ENCODE results near the gene CPNE4. TPM values are rescaled to one million over a fixed set of nuclear protein-coding genes. Genes with fewer than 3 reads are reported as not detected.

CPNE4 gene
- total and polyA plus RNA-seq, 2 donors (not counting 3 experiments of a cell fraction or from before 2014, with no cell fraction given) = not detected

DNA sequence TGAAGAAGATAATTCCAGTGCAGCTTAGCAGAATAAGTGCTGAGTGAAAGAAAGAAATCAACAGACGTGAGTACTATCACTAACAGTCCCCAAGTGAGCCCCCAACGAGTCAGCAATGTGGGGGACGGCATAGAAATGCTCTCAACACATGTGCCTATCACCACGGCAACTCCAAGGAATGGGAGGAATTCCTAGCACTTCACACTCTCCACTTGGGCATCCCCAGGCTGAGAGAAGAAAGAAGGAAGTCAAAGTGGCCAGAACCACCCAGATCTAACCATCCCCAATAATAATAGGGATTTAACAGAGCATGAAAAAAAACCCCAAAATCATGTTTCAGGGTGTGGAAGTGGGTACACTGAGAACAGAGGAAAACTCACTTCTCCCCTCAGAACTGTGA, 29.3 kb upstream of the CPNE4 start:
- no peak overlapping the region for H3K4me3 ChIP-seq (replicated peaks in 1 of 3; ENCODE audit: insufficient read depth in 1 of 3, low read depth in 1 of 3, low read length in 3 of 3)
- intact Hi-C loops (cut with micrococcal nuclease) = no loop called here
- CTCF ChIA-PET = interaction anchor here (1.5 to 1.6 kb wide), 2 partner anchors 27 to 29 kb away, joined by 3 to 5 read pairs; partner anchors contain the start of gene CPNE4
- no peak overlapping the region for H3K9ac ChIP-seq (replicated peaks; ENCODE audit: extremely low read depth, insufficient read depth, low read length)
- DNase-seq (ENCODE audit: low read depth, low spot score) (no peak), FAIRE-seq (no peak)
- H3K9me1 ChIP-seq (replicated peaks; ENCODE audit: control insufficient read depth, extremely low read depth, insufficient read depth, low read length) = no peaks in the 10 kb centered on the region
- no peaks in the 10 kb centered on the region for H3K9me3 ChIP-seq (replicated peaks; ENCODE audit: control insufficient read depth, insufficient read depth, low read length)
- H3K27ac ChIP-seq (ENCODE audit: insufficient read depth, low read depth, low read length) = no peak overlapping the region
- H3K4me1 ChIP-seq (ENCODE audit: control insufficient read depth, extremely low read depth, insufficient read depth, low read length) = no peaks in the 10 kb centered on the region
- TF ChIP-seq, protein P1, sequence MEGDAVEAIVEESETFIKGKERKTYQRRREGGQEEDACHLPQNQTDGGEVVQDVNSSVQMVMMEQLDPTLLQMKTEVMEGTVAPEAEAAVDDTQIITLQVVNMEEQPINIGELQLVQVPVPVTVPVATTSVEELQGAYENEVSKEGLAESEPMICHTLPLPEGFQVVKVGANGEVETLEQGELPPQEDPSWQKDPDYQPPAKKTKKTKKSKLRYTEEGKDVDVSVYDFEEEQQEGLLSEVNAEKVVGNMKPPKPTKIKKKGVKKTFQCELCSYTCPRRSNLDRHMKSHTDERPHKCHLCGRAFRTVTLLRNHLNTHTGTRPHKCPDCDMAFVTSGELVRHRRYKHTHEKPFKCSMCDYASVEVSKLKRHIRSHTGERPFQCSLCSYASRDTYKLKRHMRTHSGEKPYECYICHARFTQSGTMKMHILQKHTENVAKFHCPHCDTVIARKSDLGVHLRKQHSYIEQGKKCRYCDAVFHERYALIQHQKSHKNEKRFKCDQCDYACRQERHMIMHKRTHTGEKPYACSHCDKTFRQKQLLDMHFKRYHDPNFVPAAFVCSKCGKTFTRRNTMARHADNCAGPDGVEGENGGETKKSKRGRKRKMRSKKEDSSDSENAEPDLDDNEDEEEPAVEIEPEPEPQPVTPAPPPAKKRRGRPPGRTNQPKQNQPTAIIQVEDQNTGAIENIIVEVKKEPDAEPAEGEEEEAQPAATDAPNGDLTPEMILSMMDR (IDR thresholded peaks at IDR 0.05; ENCODE audit: extremely low read depth in 1 of 2, insufficient read depth in 1 of 2, low read depth in 1 of 2, low read length in 2 of 2) = no peak
- no peak for TF ChIP-seq FOS (IDR thresholded peaks at IDR 0.05; ENCODE audit: borderline replicate concordance, insufficient read depth, low read length)
- TF ChIP-seq GATA2 (IDR thresholded peaks at IDR 0.05; ENCODE audit: insufficient read depth, insufficient read length, low read depth, low read length) = no peak
- TF ChIP-seq JUN (IDR thresholded peaks at IDR 0.05; ENCODE audit: borderline replicate concordance, insufficient read depth, insufficient read length, low read depth) = no peak
- TF ChIP-seq POLR2AphosphoS5 (IDR thresholded peaks at IDR 0.05; ENCODE audit: insufficient read depth, low read depth, low read length) = no peak
- TF ChIP-seq, protein P2, sequence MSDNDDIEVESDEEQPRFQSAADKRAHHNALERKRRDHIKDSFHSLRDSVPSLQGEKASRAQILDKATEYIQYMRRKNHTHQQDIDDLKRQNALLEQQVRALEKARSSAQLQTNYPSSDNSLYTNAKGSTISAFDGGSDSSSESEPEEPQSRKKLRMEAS (IDR thresholded peaks at IDR 0.05; ENCODE audit: insufficient read depth, insufficient read length) = no peak
- TF ChIP-seq POLR2A (IDR thresholded peaks at IDR 0.05; ENCODE audit: low read depth, low read length) = no peak
- TF ChIP-seq EZH2 (IDR thresholded peaks at IDR 0.05; ENCODE audit: borderline replicate concordance, low read depth, low read length, severe bottlenecking) = no peak
- TF ChIP-seq MYC (IDR thresholded peaks at IDR 0.05; ENCODE audit: low read depth, low read length) = no peak
- no peaks in the 10 kb centered on the region for H3K27me3 ChIP-seq (ENCODE audit: control insufficient read depth in 2 of 2, insufficient read depth in 2 of 2, low read length in 2 of 2)
- H3K36me3 ChIP-seq (ENCODE audit: control insufficient read depth in 2 of 2, extremely low read depth in 1 of 2, insufficient read depth in 2 of 2, low read length in 2 of 2) = no peaks in the 10 kb centered on the region
- no TSS peak for BruUV-seq (replicated peaks)
- H4K20me1 ChIP-seq (replicated peaks; ENCODE audit: control insufficient read depth, extremely low read depth, insufficient read depth, low read length) = no peaks in the 10 kb centered on the region
- H3K4me2 ChIP-seq (ENCODE audit: insufficient read depth, low read length) = no peak overlapping the region
- POLR2A ChIA-PET = no interaction called here
- no peak overlapping the region for H2AFZ ChIP-seq (ENCODE audit: low read depth, low read length)
- no peaks in the 10 kb centered on the region for H3K79me2 ChIP-seq (ENCODE audit: control insufficient read depth, insufficient read depth, low read length)
- dilution Hi-C loops (cut with MboI; ENCODE audit: extremely low pct_ligation_motif_present, low sequenced_read_pairs) = no loop called here

All from endothelial cell of umbilical vein (primary cell).